ENCODE data around the gene ADAMTS14.

ADAMTS14 gene

GRCh38 chr10:70675496-70676161 lies 3.3 kb downstream of the ADAMTS14 start:
- DNase-seq: no peak

DNA sequence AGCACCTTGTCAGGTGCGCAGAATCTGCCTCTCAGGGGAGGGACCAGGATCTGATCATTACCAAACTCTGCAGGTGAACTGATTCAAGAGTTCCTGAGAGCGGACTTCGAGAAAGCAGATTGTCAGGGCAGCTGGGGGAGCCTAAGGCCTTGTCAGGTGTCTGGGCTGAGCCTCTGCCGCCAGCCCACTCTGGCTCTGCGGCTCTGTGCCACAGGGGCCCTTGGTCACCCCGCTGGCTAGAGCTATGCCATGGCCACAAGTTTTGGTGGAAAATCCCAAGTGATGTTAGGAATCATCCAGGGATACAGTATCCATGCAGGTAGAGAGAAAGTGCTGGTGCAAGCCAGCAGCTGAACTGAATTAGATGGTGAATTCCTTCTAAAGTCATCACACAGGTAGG lies 4.2 kb downstream of the ADAMTS14 start:
- no peak for DNase-seq

GRCh38 chr10:70677016-70677415 lies 4.7 kb downstream of the ADAMTS14 start:
- no peak for DNase-seq

DNA sequence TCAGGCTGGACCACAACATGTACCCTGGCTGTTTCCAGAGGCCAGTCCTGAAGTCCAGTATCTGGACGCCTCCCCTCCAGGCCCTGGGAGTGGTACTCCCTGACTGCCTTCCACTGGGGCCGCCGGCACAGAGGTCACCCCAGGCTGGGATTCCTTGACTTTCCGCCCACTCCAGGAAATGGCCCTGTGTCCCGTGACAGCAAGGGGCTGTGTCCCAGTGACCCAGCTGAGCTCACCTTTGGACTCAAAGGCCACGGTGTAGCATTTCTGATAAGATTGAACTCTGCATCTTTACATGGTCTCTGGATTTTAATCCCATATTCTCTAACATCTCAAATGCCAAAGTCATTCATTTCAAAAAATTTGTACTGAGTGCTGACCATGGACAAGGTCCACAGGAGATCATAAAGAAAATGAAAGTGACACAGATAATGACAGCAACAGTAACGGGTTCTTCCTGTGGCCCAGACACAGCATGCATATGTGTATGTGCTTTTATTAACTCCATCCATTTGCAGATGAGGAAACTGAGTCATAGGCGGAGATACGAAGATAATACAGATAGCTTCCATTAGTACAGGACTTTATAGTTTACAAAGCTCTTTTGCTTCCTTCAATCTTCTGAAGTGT lies 5.4 kb downstream of the ADAMTS14 start:
- DNase-seq: no peak

DNA sequence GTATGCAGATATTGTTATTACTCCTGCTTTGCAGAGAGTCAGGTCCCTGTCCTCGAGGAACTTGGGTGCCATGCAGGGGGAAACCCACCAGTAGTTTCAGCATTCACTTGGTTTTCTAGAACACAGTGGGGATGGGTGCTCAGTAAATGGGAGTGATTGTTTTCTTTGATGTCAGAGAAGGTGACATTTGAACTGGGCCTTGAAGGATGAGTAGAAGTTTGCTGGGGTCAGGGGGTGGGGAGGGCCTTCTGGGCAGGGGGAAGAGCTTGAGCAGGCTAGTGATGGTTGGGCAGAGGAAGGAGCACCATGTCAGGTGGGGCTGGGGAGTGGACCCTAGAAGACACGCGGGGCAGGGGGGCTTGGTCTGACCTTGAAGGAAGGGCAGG lies 5.9 kb downstream of the ADAMTS14 start:
- no peak for DNase-seq

GRCh38 chr10:70678757-70679489 lies 6.6 kb downstream of the ADAMTS14 start:
- DNase-seq: no peak

DNA sequence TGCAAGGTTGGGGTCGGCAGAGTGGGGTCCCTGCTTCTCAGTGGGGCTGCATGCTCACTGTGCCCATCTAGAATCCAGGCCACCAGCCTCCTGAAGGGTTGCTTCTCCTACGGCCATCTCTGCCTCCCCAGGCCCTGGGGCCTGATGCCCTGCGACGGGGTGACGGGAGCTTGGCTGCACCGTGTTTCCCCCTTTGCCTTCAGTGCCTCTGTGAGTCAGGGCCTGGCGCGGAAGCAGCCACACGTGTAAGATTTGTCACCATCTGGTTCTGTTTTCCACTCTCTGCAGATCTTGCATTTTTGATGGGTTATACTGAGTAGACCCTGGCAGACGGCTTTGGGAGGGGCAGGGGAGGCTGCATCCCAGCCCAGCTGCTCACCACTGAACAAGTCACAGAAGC lies 7.2 kb downstream of the ADAMTS14 start:
- DNase-seq: no peak

- DNase-seq: no peak
Measured at GRCh38 chr10:70680899-70681730, 8.8 kb downstream of the ADAMTS14 start.

DNA sequence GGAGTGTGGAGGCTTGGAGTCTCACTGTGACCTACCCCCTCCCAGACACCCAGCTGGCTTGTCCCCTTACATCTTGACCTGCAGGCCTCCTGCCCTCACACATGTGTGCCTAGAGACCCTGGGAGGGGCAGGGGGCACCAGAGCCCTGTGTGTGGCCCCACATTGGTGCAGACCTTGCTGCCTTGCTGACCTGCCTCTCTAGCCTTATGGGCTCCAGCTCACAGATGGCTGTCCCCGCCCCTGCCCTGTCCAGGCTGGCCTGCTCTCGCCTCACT lies 9.4 kb downstream of the ADAMTS14 start:
- no peak for DNase-seq

GRCh38 chr10:70682920-70683600 lies 10.8 kb downstream of the ADAMTS14 start:
- DNase-seq: no peak

DNA sequence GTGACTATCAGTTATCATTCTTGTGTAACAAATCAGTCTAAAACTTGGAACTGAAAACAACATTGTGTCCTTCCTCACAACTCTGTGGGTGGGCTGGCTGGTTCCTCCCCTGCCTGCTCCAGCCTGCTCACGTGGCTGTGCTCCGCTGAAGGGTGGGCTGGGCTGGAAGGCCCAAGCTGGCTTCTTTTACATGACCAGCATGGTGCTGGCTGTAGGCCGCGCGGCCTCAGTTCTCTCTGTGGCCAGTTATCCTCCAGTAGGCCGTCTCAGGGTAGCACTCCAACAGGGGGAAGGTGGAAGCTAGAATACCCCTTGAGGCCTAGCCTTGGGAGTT lies 11.3 kb downstream of the ADAMTS14 start:
- DNase-seq: no peak

DNA sequence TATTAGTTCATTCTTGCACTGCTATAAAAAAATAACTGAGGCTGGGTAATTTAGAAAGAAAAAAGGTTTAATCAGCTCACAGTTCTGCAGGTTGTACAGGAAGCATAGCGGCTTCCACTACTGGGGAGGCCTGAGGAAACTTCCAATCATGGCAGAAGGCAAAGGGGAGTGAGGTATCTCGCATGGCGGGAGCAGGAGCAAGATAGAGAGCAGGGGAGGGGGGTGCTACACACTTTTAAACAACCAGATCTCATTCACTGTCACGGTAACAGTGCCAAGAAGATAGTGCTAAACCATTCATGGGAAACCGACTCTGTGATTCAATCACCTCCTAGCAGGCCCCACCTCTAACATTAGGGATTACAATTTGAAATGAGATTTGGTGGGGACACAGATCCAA lies 11.6 kb downstream of the ADAMTS14 start:
- DNase-seq: no peak

DNA sequence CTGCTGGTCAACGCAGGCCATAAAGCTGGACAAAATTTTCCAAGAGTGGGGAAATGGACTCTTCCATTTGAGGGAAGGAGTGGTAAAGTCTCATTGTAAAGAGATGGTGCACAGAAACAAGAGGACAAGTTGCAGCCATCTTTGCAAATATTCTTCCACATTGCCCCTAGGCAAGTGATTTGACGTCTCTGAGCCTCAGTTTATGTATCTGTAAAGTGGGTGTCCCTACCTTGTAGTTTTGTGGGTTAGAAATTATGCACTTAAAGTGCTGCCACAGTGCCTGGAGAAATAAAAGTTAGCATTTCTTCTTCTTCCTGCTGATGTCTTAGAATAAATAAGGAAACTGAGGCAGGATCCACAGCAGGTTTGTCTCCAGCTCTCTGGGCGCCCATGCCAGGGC lies 12.1 kb downstream of the ADAMTS14 start:
- DNase-seq: no peak

DNA sequence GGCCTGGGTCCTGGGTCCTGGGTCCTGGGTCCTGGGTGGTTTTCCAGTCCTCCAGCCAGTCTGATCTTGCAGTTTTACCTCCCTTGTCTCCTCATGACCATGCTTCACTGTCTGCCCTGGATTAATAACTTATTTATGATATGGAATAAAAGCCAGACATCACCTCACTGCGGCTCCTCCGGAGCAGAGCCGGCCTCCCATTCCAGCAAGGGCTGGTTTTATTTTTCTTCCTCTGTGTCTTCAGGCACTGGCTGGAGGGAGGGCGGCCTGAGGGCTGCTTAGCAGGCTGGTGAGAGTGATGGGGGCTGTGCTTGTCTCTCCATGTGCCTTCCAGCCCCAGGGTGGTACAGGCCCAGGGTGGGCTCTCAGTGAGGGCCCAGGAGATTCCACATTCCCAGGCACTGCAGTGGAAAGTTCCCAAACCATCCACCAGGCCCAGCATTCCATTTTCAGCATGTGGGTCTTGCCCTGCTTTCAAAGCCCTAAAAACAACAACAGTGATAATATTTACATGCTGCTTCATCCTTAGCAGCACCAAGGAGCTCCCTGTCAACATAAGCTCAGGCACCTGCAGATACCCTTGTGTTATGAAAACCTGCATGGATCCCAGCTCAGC lies 12.6 kb downstream of the ADAMTS14 start:
- DNase-seq: no peak

GRCh38 chr10:70685455-70685911 lies 13.2 kb downstream of the ADAMTS14 start:
- no peak for DNase-seq

DNA sequence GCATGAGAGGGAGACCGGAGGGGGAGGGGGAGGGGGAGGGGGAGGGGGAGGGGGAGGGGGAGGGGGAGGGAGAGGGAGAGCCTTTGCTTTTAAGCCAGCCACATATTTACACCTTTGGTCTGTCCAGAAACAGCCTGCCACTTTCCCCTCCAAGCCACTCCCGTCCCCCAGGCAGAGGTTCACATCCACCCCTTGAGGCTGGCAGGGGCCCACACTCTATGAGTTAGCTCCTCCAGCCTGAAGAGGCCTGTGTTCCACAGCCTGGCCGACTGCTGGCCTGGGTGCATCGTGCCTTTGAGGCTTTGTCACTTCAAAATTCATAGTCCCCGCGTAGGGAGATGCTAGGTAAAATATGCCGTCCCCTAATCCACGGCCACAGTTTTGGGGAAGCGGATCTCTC lies 16.5 kb downstream of the ADAMTS14 start:
- no peak for DNase-seq

- no peak for DNase-seq
Measured at GRCh38 chr10:70689661-70690060, 17.4 kb downstream of the ADAMTS14 start.

DNA sequence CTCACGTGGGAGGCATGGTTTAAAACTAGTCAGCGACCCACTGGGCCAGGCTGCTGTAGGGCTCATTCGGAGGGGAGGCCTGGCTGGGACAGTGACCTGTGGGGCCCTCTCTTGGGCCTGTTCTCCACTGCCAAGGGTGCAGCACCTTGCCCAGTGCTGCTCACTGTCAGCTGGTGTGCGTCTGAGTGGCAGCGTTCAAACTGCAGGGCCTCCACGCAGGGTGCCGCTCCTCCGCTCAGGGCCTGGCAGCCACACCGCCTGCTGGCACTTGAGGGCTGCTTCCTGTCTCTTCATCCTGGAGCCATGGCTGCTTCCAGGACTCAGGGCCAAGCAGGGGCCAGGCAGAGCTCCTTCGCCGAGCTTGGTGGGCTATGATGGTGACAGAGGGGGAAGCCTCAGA lies 18.3 kb downstream of the ADAMTS14 start:
- no peak for DNase-seq

- no peak for DNase-seq
Measured at GRCh38 chr10:70691611-70692010, 19.3 kb downstream of the ADAMTS14 start.

DNA sequence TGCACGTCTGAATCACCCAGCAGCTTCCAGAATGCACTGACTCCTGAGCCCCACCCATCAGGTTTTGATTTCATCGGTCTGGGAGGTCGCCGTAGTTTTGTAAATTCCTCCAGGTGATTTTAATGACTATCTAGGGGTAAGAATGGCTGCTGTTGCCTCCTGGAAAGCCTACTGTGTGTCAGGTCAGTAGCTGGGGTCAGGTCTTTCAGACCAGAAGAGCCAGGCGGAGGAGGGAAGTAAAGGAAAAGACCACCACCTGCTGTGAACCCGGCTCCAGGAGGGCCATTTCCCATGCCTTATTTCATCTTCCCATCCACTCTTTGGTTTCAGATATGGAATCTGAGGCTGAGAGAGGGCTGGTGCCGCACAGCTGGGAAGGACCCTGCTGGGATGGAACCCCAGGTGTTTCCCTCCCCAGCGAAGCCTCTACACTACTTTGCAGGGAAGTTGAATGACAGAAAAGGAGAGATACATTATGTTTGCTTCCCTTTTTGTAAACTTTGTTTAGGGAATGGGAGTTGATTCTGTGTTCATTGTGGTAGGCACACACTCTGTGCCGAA lies 19.8 kb downstream of the ADAMTS14 start:
- DNase-seq: no peak

DNA sequence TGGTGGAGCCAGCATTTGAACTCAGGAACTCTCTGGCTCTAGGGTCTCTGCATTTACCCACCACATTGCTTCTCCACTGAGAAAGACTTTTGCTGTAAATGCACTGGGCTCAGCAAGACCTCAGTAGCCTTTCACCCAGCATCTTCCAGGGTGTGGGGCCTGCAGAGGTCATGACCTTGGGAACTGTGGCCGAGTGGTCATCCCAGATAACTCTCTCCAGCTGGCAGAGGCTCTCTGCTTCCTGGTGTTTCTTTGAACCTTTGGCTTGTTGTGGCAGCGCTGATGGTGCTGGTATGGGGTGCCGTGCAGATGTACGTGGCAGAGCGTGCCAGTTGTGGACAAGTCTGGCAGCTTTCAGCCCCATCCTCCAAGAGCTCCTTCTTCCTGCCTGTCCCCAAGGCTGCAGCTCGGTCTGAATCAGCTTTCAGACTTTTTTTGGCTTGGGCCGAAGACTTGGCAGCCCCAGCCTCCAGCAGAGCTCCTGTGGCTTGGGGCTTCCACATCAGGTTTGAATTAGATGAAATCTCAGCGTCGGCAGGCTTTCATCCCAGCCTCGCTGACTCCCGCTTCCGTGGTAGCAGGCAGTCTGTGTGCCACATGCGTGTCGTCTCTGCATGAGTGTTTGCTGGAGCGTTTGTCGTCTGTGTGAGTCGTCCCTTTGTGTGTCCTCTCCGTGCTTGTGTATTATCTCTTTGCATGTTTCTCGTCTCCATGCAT lies 21.5 kb downstream of the ADAMTS14 start:
- no peak for DNase-seq
